GM12878 (cell line): ENCODE measurements around the gene PKP4. TPM values are rescaled to one million over a fixed set of nuclear protein-coding genes. Genes with fewer than 3 reads are reported as not detected.
"Not testable (repeated sequence)": the region's sequence is repeated elsewhere in the genome, so short reads cannot be mapped to it uniquely, and the experiment has no call there.

Experiments
- ATAC-seq: fragments of 200-7000 bp; cut with Tn5 transposase; 3 replicates; pipeline ENCODE4 v1.9.1; 2020; ENCODE audit warnings: mild to moderate bottlenecking, moderate library complexity
- BruUV-seq: library from RNA; stranded (reverse); fragments of 400-500 nt; replicated peaks from 2 replicates; lab custom pipeline; 2021; lab: Mats Ljungman, UMichigan
- CTCF ChIA-PET: fragments of 300-600 bp; sonication (Branson Sonifier 250); formaldehyde crosslinking; extraction: SDS; loops from one replicate; lab custom pipeline; 2021; ENCODE audit warnings: inconsistent platforms; lab: Yijun Ruan, JAX
- POLR2A ChIA-PET: fragments of 350-600 bp; formaldehyde crosslinking; extraction: SDS; loops from one replicate; lab custom pipeline; 2021; ENCODE audit warnings: inconsistent platforms; lab: Charles Lee
- RAD21 ChIA-PET: fragments of 300-600 bp; sonication (Branson Sonifier 250); formaldehyde crosslinking; loops from one replicate; lab custom pipeline; 2023; ENCODE audit warnings: antibody characterized with exemption; ENCODE audit not compliant: unreplicated experiment; lab: Charles Lee
- SMC1A ChIA-PET: fragments of 300-600 bp; sonication (Branson Sonifier 250); formaldehyde crosslinking; loops from one replicate; lab custom pipeline; 2023; ENCODE audit not compliant: unreplicated experiment, uncharacterized antibody; lab: Charles Lee
- DNase-seq: peaks from one replicate; pipeline ENCODE4 v3.0.0-alpha.2; 2011; ENCODE audit warnings: low read depth, low spot score
- FAIRE-seq: peaks from 3 replicates; lab custom pipeline; 2011; peaks lifted over from hg19 to GRCh38; lab: Jason Lieb, UNC
- H2AFZ ChIP-seq: 2 replicates; pipeline ENCODE4 v1.6.0; 2011; ENCODE audit warnings: low read depth, low read length, control low read depth; ENCODE audit not compliant: control insufficient read depth
- H3K27ac ChIP-seq: 2 replicates; pipeline ENCODE4 v1.5.1; 2011; ENCODE audit warnings: control low read depth; ENCODE audit not compliant: control insufficient read depth, insufficient read depth
- H3K27me3 ChIP-seq, 2 experiments: replicated peaks in 1 of 2; 2 replicates each; pipeline versions ENCODE4 v1.6.0 to v1.6.1; 2011; ENCODE audit warnings: low read length in 1 of 2; ENCODE audit not compliant: control insufficient read depth in 2 of 2, insufficient read depth in 2 of 2
- H3K36me3 ChIP-seq, 2 experiments: 2 replicates each; pipeline ENCODE4 v1.5.1; 2011; ENCODE audit warnings: low read length in 1 of 2; ENCODE audit not compliant: control insufficient read depth in 2 of 2, insufficient read depth in 2 of 2
- H3K4me1 ChIP-seq: 2 replicates; pipeline ENCODE4 v1.6.1; 2011; ENCODE audit warnings: mild to moderate bottlenecking, low read length, moderate library complexity, mixed read lengths; ENCODE audit not compliant: control insufficient read depth, insufficient read depth
- H3K4me2 ChIP-seq: 2 replicates; pipeline ENCODE4 v1.6.0; 2011; ENCODE audit warnings: control low read depth; ENCODE audit not compliant: control insufficient read depth, insufficient read depth
- H3K4me3 ChIP-seq: fragments of 200-600 bp; sonication (generic); 2 replicates; pipeline ENCODE4 v1.5.1; 2016
- H3K79me2 ChIP-seq: 2 replicates; pipeline ENCODE4 v1.6.0; 2011; ENCODE audit warnings: low read length; ENCODE audit not compliant: control insufficient read depth, insufficient read depth
- H3K9ac ChIP-seq: 2 replicates; pipeline ENCODE4 v1.8.0; 2011; ENCODE audit warnings: low read length, control low read depth, mixed read lengths; ENCODE audit not compliant: control insufficient read depth, insufficient read depth
- H3K9me3 ChIP-seq: replicated peaks from 3 replicates; pipeline ENCODE4 v1.5.1; 2011; ENCODE audit warnings: mild to moderate bottlenecking, low read length; ENCODE audit not compliant: control insufficient read depth, insufficient read depth
- H4K20me1 ChIP-seq: 2 replicates; pipeline ENCODE4 v1.6.0; 2011; ENCODE audit not compliant: control insufficient read depth, insufficient read depth
- ATF7 ChIP-seq: fragments of 450-650 bp; IDR thresholded peaks from 2 replicates; pipeline ENCODE4 v1.6.1; 2016; ENCODE audit warnings: low read depth, mild to moderate bottlenecking
- CHD4 ChIP-seq: fragments of 200-600 bp; sonication (generic); IDR thresholded peaks from 2 replicates; pipeline ENCODE4 v1.6.1; 2016; ENCODE audit warnings: mild to moderate bottlenecking
- PML ChIP-seq: IDR thresholded peaks from 2 replicates; pipeline ENCODE4 v1.6.1; 2012; ENCODE audit warnings: low read length, inconsistent platforms
- whole genome bisulfite sequencing: methylation state at CpG from one replicate; pipeline ENCODE4 v1.1.6; 2016; ENCODE audit warnings: low lambda C conversion rate; ENCODE audit not compliant: insufficient replicate concordance, insufficient coverage; ENCODE audit errors: missing lambda C conversion rate; 5-methylcytosine and 5-hydroxymethylcytosine counted together
- in situ Hi-C: fragments of 300-500 bp; cut with MboI; formaldehyde crosslinking; loops from 9 replicates; pipeline ENCODE4 v1.14.3; 2018; ENCODE audit warnings: mixed read lengths
- intact Hi-C: fragments of 100-400 bp; cut with micrococcal nuclease; formaldehyde crosslinking; loops from one replicate; pipeline ENCODE4 v1.14.2; 2022; ENCODE audit not compliant: unreplicated experiment
- polyA plus RNA-seq, 11 experiments: library from polyadenylated mRNA; depleted of rRNA in 4 of 11; unstranded in 6 of 11; stranded (reverse) in 5 of 11; fragments of >200 nt; fragmentation: Nextera tagmentation in 4 of 11; fragmentation: Illumina TruSeq in 1 of 11; extraction: Ambion mirVana in 4 of 11; extraction: Trizol in 1 of 11; gene quantifications; 1 replicate in 1 of 11; 2 replicates in 10 of 11; pipeline versions ENCODE4 v1.2.1 to v1.2.3, GENCODE V29; 2011 to 2016; ENCODE audit warnings: inconsistent platforms in 2 of 11, missing spikeins in 2 of 11, low read depth in 1 of 11
- total RNA-seq, 4 experiments: library from RNA; depleted of rRNA in 3 of 4; stranded (reverse); fragments of >200 nt in 3 of 4; fragmentation: Illumina TruSeq in 1 of 4; extraction: Trizol in 1 of 4; gene quantifications; 2 replicates each; pipeline versions ENCODE4 v1.2.1 to v1.2.3, GENCODE V29; 2013 to 2021
- TF ChIP-seq, protein P1 (sequence below): fragments of 450-650 bp; IDR thresholded peaks from 2 replicates; pipeline ENCODE4 v1.6.1; 2018; ENCODE audit warnings: mild to moderate bottlenecking, low read depth, moderate library complexity; ENCODE audit not compliant: partially characterized antibody

The PKP4 gene
- total and polyA plus RNA-seq, 10 of the 15 experiments (the other 5 are each of a cell fraction or from before 2014, with no cell fraction given): 4.8 to 35.8 (median 17.7) TPM

DNA sequence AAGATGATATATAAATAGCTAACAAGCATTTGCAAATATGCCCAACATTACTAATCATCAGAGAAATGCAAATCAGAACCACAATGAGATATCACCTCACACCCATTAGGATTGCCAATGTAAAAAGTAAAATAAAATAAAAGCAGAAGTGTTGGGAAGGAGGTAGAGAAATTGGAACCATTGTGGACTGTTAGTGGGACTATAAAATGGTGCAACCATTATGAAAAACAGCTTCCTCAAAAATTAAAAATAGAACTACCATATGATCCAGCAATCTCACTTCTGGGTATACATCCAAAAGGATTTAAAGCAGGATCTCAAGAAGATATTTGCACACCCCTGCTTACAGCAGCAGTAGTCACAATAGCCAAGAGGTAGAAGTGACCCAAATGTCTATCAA, 238.6 kb downstream of the PKP4 start (continued):
- TF ChIP-seq CHD4: no peak
- no peak for TF ChIP-seq PML
- TF ChIP-seq, protein P1, sequence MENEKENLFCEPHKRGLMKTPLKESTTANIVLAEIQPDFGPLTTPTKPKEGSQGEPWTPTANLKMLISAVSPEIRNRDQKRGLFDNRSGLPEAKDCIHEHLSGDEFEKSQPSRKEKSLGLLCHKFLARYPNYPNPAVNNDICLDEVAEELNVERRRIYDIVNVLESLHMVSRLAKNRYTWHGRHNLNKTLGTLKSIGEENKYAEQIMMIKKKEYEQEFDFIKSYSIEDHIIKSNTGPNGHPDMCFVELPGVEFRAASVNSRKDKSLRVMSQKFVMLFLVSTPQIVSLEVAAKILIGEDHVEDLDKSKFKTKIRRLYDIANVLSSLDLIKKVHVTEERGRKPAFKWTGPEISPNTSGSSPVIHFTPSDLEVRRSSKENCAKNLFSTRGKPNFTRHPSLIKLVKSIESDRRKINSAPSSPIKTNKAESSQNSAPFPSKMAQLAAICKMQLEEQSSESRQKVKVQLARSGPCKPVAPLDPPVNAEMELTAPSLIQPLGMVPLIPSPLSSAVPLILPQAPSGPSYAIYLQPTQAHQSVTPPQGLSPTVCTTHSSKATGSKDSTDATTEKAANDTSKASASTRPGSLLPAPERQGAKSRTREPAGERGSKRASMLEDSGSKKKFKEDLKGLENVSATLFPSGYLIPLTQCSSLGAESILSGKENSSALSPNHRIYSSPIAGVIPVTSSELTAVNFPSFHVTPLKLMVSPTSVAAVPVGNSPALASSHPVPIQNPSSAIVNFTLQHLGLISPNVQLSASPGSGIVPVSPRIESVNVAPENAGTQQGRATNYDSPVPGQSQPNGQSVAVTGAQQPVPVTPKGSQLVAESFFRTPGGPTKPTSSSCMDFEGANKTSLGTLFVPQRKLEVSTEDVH: no peak
- no peak for TF ChIP-seq ATF7

DNA sequence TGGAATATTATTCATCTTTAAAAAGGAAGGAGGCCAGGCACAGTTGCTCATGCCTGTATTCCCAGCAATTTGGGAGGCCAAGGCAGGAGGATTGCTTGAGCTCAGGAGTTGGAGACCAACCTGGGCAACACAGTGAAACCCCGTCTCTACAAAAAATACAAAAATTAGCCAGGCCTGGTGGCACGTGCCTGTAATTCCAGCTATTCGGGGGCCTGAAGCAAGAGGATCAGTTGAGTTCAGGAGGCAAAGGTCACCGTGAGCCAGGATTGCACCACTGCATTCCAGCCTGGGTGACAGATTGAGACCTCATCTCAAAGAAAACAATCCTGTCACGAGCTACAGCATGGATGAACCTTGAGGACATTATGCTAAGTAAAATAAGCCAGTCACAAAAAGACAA, 239.0 kb downstream of the PKP4 start:
- 13% methylated on average over 5 of the region's 5 CpGs for WGBS
- H3K9ac ChIP-seq, H2AFZ ChIP-seq, DNase-seq, H3K36me3 ChIP-seq, in situ Hi-C loops, H3K9me3 ChIP-seq, H3K79me2 ChIP-seq, H3K4me3 ChIP-seq, H3K27me3 ChIP-seq, POLR2A ChIA-PET, H4K20me1 ChIP-seq, H3K4me1 ChIP-seq, FAIRE-seq, intact Hi-C loops, ATAC-seq, RAD21 ChIA-PET, SMC1A ChIA-PET, BruUV-seq, H3K27ac ChIP-seq, H3K4me2 ChIP-seq: not testable (repeated sequence)
- CTCF ChIA-PET: interaction anchor here (0.8 kb wide), 1 partner anchor 18 kb away, joined by 3 read pairs; no protein-coding TSS in a partner anchor
